Epidermal melanocyte (primary cell): ENCODE results near the gene SIPA1L3.
"Not testable (repeated sequence)": the region's sequence is repeated elsewhere in the genome, so short reads cannot be mapped to it uniquely, and the experiment has no call there.

Experiments
- DNase-seq: peaks from one replicate; pipeline ENCODE4 v3.0.0; 2011; ENCODE audit warnings: low spot score; ENCODE audit not compliant: insufficient read length

Gene SIPA1L3

GRCh38 chr19:38022791-38023670, 116.0 kb downstream of the SIPA1L3 start:
- DNase-seq, result no peak

DNA sequence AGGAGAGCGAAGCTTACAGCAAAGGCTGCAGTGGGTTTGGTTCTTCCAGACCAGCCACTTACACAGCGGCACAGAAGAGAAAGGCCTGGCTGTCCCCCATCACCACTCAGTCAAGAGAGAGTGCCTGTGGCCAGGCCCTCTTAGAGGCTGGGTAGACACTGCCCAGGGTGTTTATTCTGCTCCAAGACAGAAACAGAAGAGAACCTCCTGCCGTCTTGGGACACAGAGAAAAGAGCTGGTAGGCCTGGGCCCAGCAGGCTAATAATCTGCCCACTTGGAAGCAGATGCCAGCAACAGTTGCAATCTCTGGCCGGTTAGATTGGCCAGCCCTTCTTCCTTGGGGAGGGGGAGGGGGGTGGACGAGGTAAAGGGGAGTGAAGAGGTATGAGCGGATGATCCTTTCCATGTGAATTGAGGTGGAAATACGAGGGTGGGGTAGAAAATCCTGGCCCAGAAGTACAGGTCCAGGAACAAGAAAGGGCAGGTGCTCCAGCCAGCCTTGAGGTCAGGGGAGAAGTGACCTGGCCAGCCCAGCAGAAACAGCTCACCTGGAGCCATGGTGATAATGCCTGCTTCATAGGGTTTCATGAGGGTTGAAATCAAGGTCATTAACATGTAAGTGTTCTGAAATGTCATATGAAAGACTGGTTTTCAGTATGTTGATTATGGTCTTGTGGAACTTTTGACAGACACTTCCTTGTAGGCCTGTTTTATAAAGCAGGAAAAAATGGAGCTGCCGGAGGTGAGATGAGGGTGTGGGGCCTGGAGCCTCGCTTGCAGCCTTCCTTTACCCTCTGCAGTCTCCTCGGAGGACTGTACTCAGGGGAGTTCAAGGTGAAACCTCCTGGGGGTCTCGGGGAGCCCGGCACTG, 116.9 kb downstream of the SIPA1L3 start:
- no peak for DNase-seq

DNA sequence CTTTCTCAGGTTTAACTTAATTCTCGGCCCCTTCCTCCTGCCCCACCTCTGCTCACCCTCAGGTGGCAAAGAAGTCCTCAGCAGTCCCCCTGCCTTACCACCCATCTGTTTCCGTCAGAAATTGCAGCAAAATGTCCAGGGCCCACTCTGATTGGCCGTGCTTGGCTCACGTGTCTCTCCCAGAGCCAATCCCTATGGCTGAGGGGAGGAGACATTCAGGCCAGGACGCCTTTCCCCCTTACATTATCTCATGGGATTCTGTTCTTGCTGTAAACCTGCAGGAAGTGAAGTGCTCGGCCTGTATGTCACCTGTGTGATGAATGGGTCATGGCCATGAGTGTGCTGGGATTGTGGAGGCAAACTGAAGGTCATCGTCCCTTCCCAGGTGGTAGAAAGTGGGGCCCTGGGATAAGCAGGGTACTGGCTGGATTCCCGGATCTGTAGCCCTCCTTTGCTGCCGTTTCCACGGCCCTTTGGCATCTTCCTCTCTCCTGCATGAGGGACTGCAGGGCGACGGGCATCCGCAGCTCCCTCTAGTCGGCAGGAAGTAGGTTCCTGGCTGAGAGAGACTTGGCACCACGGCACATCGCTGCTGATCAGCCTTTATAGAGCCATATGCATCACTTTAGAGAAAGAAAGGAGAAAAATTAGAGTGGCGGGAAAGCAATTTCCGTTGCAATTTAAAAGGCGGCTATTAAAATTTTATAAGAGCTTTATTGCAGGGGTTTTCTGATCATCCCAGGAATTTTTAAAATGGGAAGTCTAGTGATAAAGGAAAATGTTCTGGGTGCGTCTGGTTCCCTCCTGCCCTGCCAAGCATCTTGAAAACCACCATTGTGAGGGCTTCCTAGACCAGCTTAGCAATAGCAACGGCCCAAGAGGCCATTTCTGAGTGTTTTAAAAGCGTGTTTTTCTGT, 118.2 kb downstream of the SIPA1L3 start:
- no peak for DNase-seq

DNA sequence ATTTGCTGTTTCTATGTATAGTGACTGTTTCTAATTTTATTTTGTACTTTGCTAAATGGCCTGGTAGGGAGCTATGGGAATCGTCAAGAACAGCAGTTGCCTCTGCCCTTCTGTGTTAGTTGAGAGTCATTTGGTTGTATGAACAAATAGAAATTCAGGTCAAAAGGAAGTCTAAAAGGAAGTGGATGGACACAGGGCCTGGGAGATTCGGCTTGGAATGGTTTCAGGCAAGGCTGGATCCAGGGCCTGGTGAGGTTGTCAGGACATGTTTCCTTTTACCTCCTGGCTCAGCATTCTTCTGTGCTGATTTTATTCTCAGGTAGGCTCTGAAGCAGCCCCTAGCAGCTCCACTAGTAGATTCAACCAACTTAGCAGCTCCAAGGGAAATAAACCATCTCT, 118.9 kb downstream of the SIPA1L3 start:
- no peak for DNase-seq

- DNase-seq, result no peak
Observed at GRCh38 chr19:38028913-38029510, 122.0 kb downstream of the SIPA1L3 start.

GRCh38 chr19:38030001-38030400, 123.0 kb downstream of the SIPA1L3 start:
- DNase-seq, result not testable (repeated sequence)

DNA sequence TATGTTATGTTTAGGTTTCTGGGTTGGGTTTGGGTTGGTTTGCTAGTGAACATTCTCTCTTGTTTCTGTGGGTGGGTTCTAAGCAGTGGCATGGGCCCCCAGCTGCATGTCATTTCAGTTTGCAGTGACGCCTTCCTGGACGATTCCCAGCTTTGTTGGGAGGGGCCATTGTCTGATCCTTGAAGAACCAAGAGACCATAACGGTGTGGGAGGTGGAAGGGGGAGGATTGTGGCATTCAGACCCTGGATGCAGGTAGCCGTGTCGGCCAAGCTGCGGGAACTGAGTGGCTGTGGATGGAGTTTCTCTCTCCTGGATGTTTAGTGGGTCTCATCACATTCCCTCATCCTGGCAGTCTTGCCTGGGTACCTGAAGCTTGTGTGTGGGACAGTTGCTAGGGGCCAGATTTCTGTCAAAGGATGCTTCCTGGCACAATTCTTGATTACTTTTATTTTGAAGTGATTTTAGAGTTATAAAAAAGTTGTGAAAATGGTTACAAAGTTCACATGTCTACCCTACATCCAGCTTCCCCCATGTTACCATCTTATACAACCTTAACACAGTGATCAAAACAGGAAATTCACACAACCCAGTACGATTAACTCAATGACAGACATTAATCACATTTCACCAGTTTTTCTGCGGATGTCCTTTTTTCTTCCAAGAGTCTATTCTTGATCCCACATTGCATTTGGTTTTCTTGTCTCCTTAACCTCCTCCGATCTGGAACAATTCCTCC, 123.8 kb downstream of the SIPA1L3 start:
- DNase-seq, result no peak

GRCh38 chr19:38031423-38031770, 124.4 kb downstream of the SIPA1L3 start:
- DNase-seq, result no peak

- DNase-seq, result no peak
Observed at GRCh38 chr19:38032151-38032550, 125.1 kb downstream of the SIPA1L3 start.

- DNase-seq, result no peak
Observed at GRCh38 chr19:38032951-38033350, 125.9 kb downstream of the SIPA1L3 start.

DNA sequence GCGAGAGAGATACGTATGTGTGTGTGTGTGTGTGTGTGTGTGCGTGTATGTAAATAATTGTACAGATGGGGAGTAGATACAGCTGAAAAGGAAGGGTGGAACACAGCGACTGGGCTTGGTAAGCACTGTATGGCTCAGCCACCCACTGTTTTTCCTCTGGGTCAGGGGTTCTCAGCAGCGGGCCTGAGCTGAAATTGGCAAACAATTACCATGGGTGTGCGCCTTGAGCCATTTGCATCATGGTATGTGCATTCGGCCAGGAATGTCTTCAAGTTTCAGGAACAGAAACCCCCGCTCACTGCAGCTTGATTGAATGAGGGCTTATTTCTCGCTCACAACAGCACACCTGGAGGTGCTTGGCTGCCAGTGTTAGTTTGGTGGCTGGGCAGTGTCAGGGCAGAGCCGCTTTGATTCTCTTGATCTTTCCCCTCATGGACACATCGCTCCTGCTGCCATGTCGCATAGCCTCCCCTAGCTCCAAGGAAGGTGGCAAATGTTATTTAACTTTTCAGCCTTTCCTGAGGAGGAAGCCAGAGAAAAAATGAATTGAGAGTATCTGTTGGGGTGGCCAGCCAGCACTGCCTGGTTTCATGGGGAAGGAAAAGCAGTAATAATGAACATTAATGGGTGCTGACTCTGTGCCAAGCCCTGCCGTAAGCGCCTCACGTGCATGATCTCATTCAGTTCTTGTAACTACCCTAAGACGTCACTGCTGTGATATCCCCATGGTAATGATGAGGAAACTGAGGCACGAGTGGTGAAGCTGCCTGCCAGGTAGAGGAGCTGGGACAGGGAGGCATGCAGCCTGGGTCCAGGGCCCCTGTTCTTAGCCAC, 126.9 kb downstream of the SIPA1L3 start:
- DNase-seq, result no peak

GRCh38 chr19:38034492-38034860, 127.5 kb downstream of the SIPA1L3 start:
- no peak for DNase-seq

DNA sequence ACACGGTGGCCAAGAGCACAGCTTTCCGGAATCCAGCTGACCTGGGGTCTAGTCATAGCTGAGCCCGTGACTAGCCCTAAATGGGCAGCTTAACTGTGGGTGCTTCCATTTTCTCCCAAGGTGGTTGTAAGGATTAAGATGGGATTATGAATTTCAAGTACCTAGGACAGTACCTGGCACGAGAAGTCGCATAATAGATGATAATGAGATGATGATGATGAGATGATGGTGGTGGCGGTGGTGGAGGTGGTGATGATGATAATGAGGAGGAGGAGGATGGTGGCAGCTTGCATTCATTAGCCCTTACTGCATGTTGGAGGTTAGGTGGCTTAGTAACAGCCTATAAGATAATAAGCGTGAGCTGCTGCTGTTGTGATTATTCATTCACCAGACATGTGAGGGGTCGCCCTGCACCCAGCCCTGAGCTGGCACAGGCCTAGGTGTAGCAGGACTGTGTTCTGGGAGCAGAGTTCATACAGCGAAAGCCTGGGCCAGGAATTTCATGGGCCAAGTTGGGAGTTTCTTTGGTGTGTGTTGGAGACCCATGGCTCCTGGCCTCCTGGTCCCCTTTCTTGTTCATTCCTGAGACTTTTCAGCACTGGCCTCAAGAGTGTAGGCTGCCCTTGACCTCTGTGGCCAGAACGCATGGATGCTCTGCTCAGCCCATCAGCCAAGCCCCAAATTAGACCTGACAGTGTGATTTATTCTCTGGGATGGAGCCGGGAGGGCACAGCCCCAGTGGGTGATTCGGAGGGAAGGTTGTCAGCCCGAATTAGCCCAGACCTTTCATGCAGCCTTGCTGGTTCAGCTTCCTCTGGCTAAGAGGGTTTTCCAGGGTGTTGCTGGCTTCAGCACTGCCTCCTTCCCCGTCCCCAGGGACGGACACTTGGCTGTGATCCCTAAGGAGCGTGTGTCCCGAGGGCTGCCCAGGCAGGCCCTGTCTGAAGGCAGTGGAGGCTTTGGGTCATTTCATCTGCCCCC, 128.8 kb downstream of the SIPA1L3 start:
- DNase-seq, result no peak

DNA sequence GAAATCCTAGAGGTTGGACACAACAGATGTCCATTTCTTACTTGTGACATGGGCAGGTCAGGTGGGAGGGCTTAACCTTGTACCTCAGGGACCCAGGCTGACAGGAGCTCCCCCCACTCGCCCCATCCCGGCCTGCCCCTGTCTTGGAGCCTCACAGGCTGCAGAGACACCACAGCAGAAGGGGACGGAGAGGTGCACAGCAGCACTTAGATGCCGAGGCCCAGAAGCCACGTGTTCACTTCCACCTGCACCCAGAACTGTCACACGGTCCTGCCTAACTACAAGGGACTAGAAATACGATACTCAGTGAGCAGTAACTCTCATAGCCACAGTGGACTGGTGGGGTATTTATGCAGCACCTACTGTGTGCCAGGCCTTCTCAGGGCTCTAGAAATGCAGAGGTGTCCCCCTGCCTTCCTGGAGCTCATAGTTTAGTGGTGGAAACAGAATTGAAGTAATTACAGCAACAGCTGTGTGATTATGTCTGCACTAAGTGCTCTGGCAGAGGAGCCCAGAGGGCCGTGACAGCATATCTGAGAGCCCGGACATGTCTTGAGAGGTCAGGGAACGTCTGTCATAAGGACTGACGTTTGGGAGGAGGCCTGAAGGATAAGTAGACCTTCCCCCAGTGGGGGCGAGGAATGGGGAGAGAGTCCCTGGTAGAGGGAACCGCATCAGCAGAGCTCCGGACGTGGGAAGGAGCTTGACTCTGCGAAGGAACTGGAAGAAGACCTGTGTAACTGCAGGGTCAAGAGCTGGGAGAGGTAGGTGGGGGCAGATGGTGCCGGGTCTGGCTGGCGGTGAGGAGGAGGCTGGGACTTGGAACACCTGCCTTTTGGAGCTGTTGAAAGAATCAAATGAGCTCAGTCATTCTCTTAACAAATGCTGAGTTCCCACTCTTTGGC, 130.0 kb downstream of the SIPA1L3 start:
- no peak for DNase-seq

DNA sequence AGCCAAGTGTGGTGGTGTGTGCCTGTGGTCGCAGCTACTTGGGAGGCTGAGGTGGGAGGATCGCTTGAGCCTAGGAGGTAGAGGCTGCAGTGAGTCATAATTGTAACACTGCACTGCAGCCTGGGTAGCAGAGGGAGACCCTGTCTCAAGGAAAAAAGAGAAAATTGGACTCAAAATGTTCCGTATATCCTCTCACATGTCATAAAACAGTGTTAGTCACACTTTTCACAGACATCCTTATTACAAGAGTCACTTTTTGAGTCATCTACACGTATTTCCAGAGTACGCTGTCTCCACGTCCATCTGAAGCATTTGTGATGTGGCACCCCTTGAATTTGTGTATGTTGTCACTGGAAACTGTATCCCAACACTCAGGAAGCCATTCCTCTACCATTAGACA, 133.0 kb downstream of the SIPA1L3 start:
- DNase-seq, result no peak

DNA sequence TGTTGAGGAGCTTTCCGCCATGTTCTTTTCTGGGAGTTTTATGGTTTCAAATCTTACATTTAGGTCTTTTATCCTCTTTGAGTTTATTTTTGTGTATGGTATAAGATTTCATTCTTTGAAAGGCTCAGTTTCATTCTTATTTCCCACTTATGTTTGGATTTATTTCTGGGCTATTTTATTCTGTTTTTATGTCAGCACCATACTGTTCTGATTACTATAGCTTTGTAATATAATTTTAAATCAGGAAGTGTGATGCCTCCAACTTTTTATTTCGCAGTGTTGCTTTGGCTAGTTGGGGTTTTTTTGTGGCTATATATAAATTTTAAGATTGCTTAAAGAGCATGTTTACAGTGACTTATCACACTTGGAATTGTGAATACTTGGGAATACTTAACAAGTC, 135.1 kb downstream of the SIPA1L3 start:
- DNase-seq, result no peak

DNA sequence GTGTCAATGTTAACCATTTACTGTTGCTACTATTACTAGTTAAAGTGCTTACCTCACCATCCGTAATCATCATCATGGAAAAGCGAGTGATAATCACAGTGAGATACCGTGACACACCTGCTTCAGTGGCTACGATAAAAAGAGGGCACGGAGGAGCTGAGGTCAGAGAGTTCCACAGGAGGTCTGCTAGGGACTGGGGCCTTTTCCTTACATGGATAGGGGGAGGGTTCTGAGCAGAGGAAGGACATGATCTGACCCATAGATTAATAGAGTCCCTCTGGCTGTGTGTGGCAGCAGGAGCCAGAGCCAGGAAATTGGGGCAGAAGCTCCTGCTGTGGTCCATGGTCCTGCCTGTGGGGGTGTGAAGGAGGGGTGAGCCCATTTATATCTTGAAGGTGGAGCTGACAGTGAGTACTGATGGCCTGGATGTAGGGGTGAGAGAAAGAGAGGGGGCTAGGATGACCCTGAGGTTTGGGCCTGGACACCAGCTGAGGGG, 136.7 kb downstream of the SIPA1L3 start:
- no peak for DNase-seq
